Cortex of kidney (tissue), 1 donor: ENCODE results near the gene PIM1.

Experiments used
- DNase-seq: peaks from one replicate; lab custom pipeline; 2025; lab: John Stamatoyannopoulos, UW

PIM1 gene

GRCh38 chr6:37137201-37138090 is 32.5 kb upstream of the PIM1 start:
- DNase-seq, result no peak

- no peak for DNase-seq
Measured at GRCh38 chr6:37138856-37139229, 31.1 kb upstream of the PIM1 start.

GRCh38 chr6:37139230-37139962 is 30.6 kb upstream of the PIM1 start:
- no peak for DNase-seq

GRCh38 chr6:37140145-37140544 is 29.8 kb upstream of the PIM1 start:
- no peak for DNase-seq

- DNase-seq, result no peak
Measured at GRCh38 chr6:37141281-37142049, 28.5 kb upstream of the PIM1 start.

- no peak for DNase-seq
Measured at GRCh38 chr6:37142050-37142614, 27.8 kb upstream of the PIM1 start.

GRCh38 chr6:37143585-37143984 is 26.4 kb upstream of the PIM1 start:
- DNase-seq, result no peak

- DNase-seq, result no peak
Measured at GRCh38 chr6:37145443-37145842, 24.5 kb upstream of the PIM1 start.

GRCh38 chr6:37146735-37147157 is 23.2 kb upstream of the PIM1 start:
- no peak for DNase-seq

GRCh38 chr6:37149745-37150144 is 20.2 kb upstream of the PIM1 start:
- DNase-seq, result no peak

- DNase-seq, result no peak
Measured at GRCh38 chr6:37150314-37150713, 19.6 kb upstream of the PIM1 start.

- DNase-seq, result no peak
Measured at GRCh38 chr6:37155394-37156312, 14.3 kb upstream of the PIM1 start.

GRCh38 chr6:37158508-37158907 is 11.4 kb upstream of the PIM1 start:
- no peak for DNase-seq

- no peak for DNase-seq
Measured at GRCh38 chr6:37160922-37161778, 8.8 kb upstream of the PIM1 start.

- no peak for DNase-seq
Measured at GRCh38 chr6:37162740-37163139, 7.2 kb upstream of the PIM1 start.

GRCh38 chr6:37168163-37168758 is 1.7 kb upstream of the PIM1 start:
- DNase-seq, result no peak

- no peak for DNase-seq
Measured at GRCh38 chr6:37168811-37169495, 999 bp upstream of the PIM1 start.

GRCh38 chr6:37170273-37171200 is 585 bp downstream of the PIM1 start:
- no peak for DNase-seq
